IMR-90 (cell line): Measurements from ENCODE around the gene TBP. TPM values are rescaled to one million over a fixed set of nuclear protein-coding genes. Genes with fewer than 3 reads are reported as not detected.

Source experiments
- polyA plus RNA-seq, 3 experiments: library from polyadenylated mRNA; depleted of rRNA; stranded (reverse); fragments of >200 nt; gene quantifications; 2 replicates each; pipeline ENCODE4 v1.2.3, GENCODE V29; 2012; ENCODE audit warnings: low replicate concordance in 1 of 3
- total RNA-seq: library from RNA; depleted of rRNA; stranded (reverse); fragments of >200 nt; gene quantifications from 2 replicates; pipeline ENCODE4 v1.2.3, GENCODE V29; 2012; rRNA removed

The TBP gene
- total and polyA plus RNA-seq, 2 of the 4 experiments (the other 2 are of a cell fraction): 8.8 to 12.5 TPM

Other genes starting within 250 kb of the TBP start
- 20.8 and 28.0 TPM in 2 replicates for gene FAM120B, start 247.6 kb upstream of the TBP start, total RNA-seq
- 12.6 and 15.3 TPM in 2 replicates for gene FAM120B, start 247.6 kb upstream of the TBP start, polyA plus RNA-seq (2012; rRNA removed)
- gene PSMB1, start 1.1 kb upstream of the TBP start, total RNA-seq: 508 and 560 TPM in 2 replicates
- 450 and 471 TPM in 2 replicates for gene PSMB1, start 1.1 kb upstream of the TBP start, polyA plus RNA-seq (2012; rRNA removed)
- 46.1 and 50.3 TPM in 2 replicates for gene PDCD2, start 30.3 kb downstream of the TBP start, total RNA-seq
- gene PDCD2, start 30.3 kb downstream of the TBP start, polyA plus RNA-seq (2012; rRNA removed): 45.2 and 48.8 TPM in 2 replicates